Stimulated activated naive CD8-positive, alpha-beta T cell treated with anti-CD3 and anti-CD28 coated beads, Interleukin-15, Interleukin-2, amounts not matched to agents 100 ng/mL and 50 ng/mL, for 24 hours (primary cell): ENCODE results near the gene AMPD3.
A peak's percentile ranks its signal among the peaks of the same experiment; 100 is the strongest.

Source experiments
- H3K27ac Mint-ChIP-seq: one replicate; pipeline ENCODE4 v1.8.0; 2021; ENCODE audit warnings: mild to moderate bottlenecking, mixed read lengths
- H3K27me3 Mint-ChIP-seq: one replicate; pipeline ENCODE4 v1.8.0; 2021; ENCODE audit warnings: mixed read lengths
- H3K36me3 Mint-ChIP-seq: one replicate; pipeline ENCODE4 v1.8.0; 2021; ENCODE audit warnings: low read depth, mixed read lengths
- H3K4me1 Mint-ChIP-seq: one replicate; pipeline ENCODE4 v1.8.0; 2021; ENCODE audit warnings: low read depth, mixed read lengths
- H3K4me3 Mint-ChIP-seq: one replicate; pipeline ENCODE4 v1.8.0; 2021; ENCODE audit warnings: mild to moderate bottlenecking, mixed read lengths
- H3K9me3 Mint-ChIP-seq: one replicate; pipeline ENCODE4 v1.8.0; 2021; ENCODE audit warnings: mixed read lengths

Gene AMPD3

DNA sequence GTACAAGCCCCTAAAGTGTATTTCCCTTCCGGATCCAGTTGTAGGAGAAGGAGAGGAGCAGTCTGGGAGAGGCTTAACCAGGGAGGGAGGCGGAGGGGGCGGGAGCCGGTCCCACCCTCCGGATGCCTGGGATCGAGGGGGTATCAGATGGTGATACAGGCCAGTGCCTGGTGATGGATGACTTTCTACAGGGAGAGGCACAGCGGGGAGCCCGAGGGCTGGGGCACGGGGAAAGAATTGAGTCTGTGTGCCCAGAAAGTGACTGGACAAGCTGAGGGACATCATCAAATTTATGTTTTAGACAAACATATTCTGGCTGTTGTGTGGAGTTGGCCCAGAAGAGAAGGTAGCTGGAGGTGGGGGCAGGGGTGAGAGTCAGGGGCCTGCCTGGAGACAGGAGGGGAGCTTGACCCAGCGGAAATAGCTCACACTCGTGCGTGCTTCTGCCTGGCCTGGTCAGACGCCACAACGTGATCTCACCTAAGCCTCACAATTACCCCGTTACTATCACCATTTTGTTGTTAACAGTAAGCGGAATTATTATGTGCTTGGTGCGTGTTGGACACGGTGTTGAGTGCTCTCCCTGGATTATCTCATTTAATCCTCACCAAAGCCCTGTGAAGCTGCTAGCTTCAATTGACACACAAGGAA is 42.4 kb downstream of the AMPD3 start:
- H3K27me3 Mint-ChIP-seq = no peaks in the 10 kb centered on the region
- H3K36me3 Mint-ChIP-seq = peaks cover 34% of the 10 kb centered on the region
- peak overlapping the region; percentile 26 for H3K27ac Mint-ChIP-seq
- no peak overlapping the region for H3K4me3 Mint-ChIP-seq
- H3K9me3 Mint-ChIP-seq = no peaks in the 10 kb centered on the region
- peaks cover 2% of the 10 kb centered on the region for H3K4me1 Mint-ChIP-seq

DNA sequence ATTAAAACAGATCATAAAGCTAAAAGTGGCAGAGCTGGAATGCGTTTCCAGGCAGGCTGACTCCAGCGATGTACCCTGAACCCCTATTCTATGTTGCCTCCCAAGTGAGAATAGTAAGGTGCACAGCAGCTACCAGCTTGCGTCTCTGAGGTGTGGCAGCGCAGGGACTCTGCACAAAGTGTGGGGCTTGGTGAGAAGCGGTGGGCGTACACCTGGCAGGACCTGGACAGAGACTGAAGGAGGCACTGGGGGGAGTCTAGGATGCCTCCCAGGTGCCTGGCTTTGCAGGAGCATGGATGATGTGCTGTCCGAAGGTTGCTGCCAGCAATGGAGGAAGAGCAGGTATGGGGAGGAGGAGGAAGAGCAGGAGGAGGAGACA is 42.9 kb downstream of the AMPD3 start:
- H3K4me3 Mint-ChIP-seq = no peak overlapping the region
- H3K36me3 Mint-ChIP-seq = peaks cover 29% of the 10 kb centered on the region
- H3K4me1 Mint-ChIP-seq = peaks cover 3% of the 10 kb centered on the region
- H3K27ac Mint-ChIP-seq = no peak overlapping the region
- H3K9me3 Mint-ChIP-seq = no peaks in the 10 kb centered on the region
- H3K27me3 Mint-ChIP-seq = no peaks in the 10 kb centered on the region

DNA sequence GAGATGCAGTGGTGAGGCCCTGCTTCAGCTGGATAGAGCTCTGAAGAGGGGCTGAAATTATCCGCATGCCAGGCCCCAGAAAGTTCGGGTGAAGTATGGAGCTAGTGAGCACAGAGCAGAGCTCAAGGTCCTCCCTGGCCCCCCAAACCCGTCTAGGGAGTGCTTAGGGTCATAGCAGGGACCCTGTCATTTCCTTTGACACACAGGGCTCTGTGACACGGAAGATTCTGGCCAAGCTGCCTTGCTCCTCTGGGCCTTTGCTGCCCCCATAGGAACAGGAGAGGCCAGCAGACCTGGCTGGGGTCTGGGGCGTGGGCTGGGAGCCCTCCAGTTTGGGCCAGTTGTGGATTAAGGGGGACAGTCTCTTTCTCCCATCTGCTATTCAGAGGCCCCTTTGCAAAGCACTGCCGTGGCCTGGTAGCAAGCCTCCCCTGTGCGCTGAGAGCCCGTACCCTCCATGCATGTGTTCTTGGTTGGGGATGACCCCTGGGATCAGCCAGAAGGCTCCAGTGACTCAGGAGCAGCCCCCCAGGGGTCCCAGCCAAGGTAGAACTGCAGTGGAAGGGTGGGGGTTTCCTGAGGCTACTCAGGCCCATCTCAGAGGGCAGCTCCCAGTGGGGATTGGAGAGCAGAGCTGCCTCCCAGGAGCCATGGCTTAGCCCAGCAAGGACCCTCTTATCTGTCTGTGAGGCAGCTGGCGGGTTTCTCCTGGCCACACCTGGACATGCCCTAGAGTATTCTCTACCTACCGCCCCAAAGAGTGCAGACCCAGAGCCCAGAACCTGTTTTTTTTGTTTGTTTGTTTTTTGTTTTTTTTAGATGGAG is 43.6 kb downstream of the AMPD3 start:
- Mint-ChIP-seq H3K4me3 (no peak overlapping the region), H3K27me3 (no peaks in the 10 kb centered on the region), H3K27ac (no peak overlapping the region), H3K9me3 (no peaks in the 10 kb centered on the region), H3K36me3 (peaks cover 30% of the 10 kb centered on the region), H3K4me1 (peaks cover 3% of the 10 kb centered on the region)

DNA sequence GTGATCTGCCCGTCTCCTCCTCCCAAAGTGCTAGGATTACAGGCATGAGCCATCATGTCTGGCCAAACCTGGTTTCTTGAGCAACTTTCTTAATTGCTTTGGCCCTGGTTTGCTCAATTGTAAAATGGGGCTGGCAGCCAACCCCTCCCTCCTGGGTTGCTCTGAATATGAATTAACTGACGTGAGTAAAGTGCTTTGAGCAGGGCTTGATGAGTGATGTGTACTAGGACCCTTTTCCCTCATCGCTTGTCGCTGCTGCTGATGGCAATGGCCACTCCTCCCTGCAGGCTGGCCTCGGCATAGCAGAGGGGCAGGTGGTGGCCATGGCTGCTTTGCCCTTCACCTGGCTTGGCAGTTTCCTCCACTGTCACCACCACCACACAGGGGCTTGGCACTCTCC is 44.4 kb downstream of the AMPD3 start:
- Mint-ChIP-seq H3K4me1 (peaks cover 3% of the 10 kb centered on the region), H3K27me3 (no peaks in the 10 kb centered on the region), H3K9me3 (no peaks in the 10 kb centered on the region), H3K36me3 (peaks cover 30% of the 10 kb centered on the region), H3K4me3 (no peak overlapping the region), H3K27ac (no peak overlapping the region)

DNA sequence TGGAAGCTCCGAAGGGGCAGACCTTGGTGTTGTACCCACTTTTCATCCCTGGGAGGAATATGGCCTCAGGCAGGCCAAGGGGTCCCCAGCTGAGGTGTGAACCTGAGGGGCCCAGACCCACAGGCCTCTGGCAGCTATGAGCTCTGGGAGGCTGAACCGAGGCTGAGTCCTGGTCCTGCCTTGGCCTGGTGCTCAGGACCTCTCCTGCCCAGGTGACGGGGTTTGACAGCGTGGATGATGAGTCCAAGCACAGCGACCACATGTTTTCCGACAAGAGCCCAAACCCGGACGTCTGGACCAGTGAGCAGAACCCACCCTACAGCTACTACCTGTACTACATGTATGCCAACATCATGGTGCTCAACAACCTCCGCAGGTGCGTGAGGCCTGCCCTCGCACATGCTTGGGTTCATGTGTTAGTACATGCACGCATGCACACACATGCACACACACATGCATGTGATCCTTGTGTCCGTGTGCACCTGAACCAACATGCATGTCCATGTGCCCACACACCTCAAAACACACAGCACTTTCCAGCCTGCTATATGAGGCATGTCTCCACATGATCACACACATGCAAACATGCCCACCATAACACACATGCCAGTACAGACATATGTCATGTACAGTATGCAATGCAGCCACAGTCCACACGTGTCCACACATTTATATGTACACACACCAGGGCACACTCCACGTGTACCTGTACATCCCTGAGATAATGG is 45.0 kb downstream of the AMPD3 start:
- Mint-ChIP-seq H3K4me3 (no peak overlapping the region), H3K27ac (no peak overlapping the region), H3K4me1 (peaks cover 3% of the 10 kb centered on the region), H3K9me3 (no peaks in the 10 kb centered on the region), H3K36me3 (peaks cover 32% of the 10 kb centered on the region), H3K27me3 (no peaks in the 10 kb centered on the region)

DNA sequence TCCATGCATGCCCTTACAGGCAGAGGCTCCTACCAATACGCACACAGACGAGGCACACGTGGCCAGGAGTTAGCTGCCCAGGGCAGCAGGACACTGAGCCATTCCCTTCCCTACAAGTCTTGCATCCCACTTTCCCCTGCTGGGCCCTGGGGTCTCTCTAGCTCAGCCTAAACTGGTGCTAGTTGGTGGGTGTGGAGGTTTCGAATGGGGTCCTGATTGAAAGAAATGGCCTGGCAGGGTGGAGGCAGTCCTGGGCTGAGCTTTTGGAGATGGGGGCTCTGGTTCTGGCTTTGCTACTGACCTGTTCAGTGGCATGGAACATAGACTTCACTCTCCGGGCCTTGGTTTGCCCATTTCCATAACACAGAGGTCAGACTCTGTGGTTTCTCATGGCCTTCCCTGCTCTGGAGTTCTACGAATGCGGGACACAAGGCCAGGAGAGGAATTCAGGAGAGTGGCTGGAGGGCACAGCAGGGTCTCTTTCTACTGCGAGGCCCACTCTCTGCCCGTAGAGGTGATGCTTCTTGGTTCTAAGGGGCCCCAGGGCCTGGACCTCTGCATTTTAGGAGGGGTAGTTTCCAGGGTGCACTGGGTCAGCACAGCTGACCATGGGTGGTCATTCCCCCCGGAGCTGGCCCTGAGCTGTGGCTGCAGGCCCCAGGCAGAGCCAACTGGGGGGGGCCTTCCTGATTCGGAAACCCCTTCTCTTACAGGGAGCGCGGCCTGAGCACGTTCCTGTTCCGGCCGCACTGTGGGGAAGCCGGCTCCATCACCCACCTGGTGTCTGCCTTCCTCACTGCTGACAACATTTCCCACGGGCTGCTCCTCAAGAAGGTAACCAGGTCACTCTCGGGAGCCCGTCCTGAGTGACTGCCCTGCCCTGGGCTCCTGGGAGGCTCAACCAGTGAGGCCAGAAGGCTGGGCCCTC is 46.0 kb downstream of the AMPD3 start:
- Mint-ChIP-seq H3K9me3 (no peaks in the 10 kb centered on the region), H3K27ac (no peak overlapping the region), H3K4me3 (no peak overlapping the region), H3K4me1 (peaks cover 3% of the 10 kb centered on the region), H3K36me3 (peaks cover 34% of the 10 kb centered on the region), H3K27me3 (no peaks in the 10 kb centered on the region)

DNA sequence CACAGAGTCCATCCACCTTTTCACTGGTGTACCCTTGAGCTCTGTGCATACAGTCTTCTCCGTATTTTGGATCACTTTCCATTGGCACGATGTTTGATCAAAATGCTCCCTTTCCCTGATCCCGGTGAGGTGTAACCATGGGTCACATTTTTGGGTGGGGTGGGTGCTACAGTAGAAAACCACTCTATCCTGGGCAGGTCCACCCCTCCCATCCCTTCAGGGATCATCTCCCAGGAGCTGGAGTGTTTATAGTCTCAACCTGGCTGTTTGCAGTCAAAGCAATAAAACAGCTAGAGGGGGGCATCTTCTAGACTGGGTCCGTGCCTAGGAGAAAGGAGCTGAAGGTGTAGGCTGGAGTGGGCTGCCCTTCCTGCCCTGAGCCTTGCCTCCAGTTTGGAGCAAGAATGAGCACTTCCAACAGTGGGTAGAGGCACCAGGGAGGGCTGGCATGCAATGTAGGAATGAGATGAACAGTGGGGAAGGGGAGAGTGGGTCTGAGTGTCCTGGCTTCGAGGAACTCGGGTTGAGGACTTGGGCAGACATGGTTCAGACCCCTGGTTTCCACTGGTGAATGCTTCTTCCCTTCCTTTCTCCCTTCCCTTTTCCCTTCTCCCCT is 47.1 kb downstream of the AMPD3 start:
- H3K4me3 Mint-ChIP-seq = no peak overlapping the region
- peaks cover 3% of the 10 kb centered on the region for H3K4me1 Mint-ChIP-seq
- no peaks in the 10 kb centered on the region for H3K27me3 Mint-ChIP-seq
- H3K36me3 Mint-ChIP-seq = peaks cover 33% of the 10 kb centered on the region
- H3K9me3 Mint-ChIP-seq = no peaks in the 10 kb centered on the region
- H3K27ac Mint-ChIP-seq = peak overlapping the region; percentile 56

DNA sequence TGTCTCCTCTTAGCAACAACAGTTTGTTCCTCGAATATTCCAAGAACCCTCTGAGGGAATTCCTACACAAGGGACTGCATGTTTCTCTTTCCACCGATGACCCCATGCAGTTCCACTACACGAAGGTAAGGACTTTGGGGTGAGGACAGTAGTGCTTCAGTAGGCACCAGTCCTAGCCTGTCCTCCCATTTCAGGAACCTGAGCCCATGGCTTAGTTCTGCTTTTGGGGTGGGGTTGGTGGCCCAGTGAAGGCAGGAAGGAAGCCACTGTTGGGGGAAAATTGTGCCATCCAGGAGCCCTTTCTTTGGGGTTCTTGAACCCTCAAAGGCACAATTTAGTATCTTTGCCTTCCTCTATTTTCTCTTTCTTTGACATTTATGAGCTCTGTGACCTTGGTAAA is 47.7 kb downstream of the AMPD3 start:
- Mint-ChIP-seq H3K4me1 (peaks cover 3% of the 10 kb centered on the region), H3K4me3 (no peak overlapping the region), H3K27me3 (no peaks in the 10 kb centered on the region), H3K27ac (peak overlapping the region; percentile 56), H3K36me3 (peaks cover 35% of the 10 kb centered on the region), H3K9me3 (no peaks in the 10 kb centered on the region)

- Mint-ChIP-seq H3K36me3 (peaks cover 35% of the 10 kb centered on the region), H3K4me3 (no peak overlapping the region), H3K4me1 (peaks cover 3% of the 10 kb centered on the region), H3K27ac (no peak overlapping the region), H3K27me3 (no peaks in the 10 kb centered on the region), H3K9me3 (no peaks in the 10 kb centered on the region)
Observed at GRCh38 chr11:10503221-10503620, 48.2 kb downstream of the AMPD3 start.

GRCh38 chr11:10503777-10504480 is 48.9 kb downstream of the AMPD3 start:
- no peaks in the 10 kb centered on the region for H3K27me3 Mint-ChIP-seq

DNA sequence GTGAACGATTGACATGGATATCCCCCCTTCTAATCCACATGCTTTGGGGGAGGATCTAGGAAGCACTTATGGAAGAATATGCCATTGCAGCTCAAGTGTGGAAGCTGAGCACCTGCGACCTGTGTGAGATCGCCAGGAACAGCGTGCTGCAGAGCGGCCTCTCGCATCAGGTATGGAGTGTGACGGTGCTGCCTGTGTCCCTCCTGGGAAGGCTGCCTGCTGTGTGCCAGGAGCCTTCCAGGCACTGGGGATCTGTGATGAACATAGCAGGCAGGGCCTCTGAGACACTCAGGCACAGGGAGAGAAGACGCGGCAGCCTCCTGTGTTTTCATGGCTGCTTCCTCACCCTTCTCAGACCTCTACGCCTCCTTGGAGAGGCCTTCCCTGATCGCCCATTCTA is 49.4 kb downstream of the AMPD3 start:
- peaks cover 35% of the 10 kb centered on the region for H3K36me3 Mint-ChIP-seq
- no peak overlapping the region for H3K27ac Mint-ChIP-seq
- no peaks in the 10 kb centered on the region for H3K9me3 Mint-ChIP-seq
- no peak overlapping the region for H3K4me3 Mint-ChIP-seq
- H3K27me3 Mint-ChIP-seq = no peaks in the 10 kb centered on the region
- H3K4me1 Mint-ChIP-seq = peaks cover 3% of the 10 kb centered on the region

More at GRCh38 chr11:10503777-10504480, 48.9 kb downstream of the AMPD3 start:
- peaks cover 35% of the 10 kb centered on the region for H3K36me3 Mint-ChIP-seq
- H3K27ac Mint-ChIP-seq = no peak overlapping the region
- H3K4me3 Mint-ChIP-seq = no peak overlapping the region
- peaks cover 3% of the 10 kb centered on the region for H3K4me1 Mint-ChIP-seq
- H3K9me3 Mint-ChIP-seq = no peaks in the 10 kb centered on the region

- H3K4me3 Mint-ChIP-seq = no peak overlapping the region
- peaks cover 3% of the 10 kb centered on the region for H3K4me1 Mint-ChIP-seq
- H3K9me3 Mint-ChIP-seq = no peaks in the 10 kb centered on the region
- no peaks in the 10 kb centered on the region for H3K27me3 Mint-ChIP-seq
- H3K36me3 Mint-ChIP-seq = peaks cover 31% of the 10 kb centered on the region
- no peak overlapping the region for H3K27ac Mint-ChIP-seq
Observed at GRCh38 chr11:10505278-10506007, 50.4 kb downstream of the AMPD3 start.

DNA sequence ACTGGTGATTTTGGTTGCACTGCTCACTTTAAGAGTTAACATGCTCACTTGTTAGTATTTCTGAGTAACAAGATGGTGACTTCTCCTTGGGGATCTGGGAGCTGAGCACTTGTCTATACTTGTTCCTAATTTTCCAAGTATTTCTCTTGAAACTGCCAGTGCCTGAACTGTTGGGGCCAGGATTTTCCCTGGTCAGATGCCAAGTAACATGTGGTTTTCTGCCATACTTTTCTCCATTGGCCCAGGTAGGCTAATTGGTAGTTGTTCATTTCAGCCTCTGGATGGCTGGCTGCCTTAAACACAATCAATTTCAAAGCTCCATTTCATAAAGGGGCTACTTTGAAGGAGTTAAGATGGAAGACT is 50.9 kb downstream of the AMPD3 start:
- Mint-ChIP-seq H3K36me3 (peaks cover 31% of the 10 kb centered on the region), H3K27me3 (no peaks in the 10 kb centered on the region), H3K4me1 (peaks cover 3% of the 10 kb centered on the region), H3K9me3 (no peaks in the 10 kb centered on the region), H3K4me3 (no peak overlapping the region), H3K27ac (no peak overlapping the region)
